ENCODE data around the gene ZBTB39.
A peak's percentile ranks its signal among the peaks of the same experiment; 100 is the strongest.
"Not testable (repeated sequence)": the region's sequence is repeated elsewhere in the genome, so short reads cannot be mapped to it uniquely, and the experiment has no call there.

The ZBTB39 gene

DNA sequence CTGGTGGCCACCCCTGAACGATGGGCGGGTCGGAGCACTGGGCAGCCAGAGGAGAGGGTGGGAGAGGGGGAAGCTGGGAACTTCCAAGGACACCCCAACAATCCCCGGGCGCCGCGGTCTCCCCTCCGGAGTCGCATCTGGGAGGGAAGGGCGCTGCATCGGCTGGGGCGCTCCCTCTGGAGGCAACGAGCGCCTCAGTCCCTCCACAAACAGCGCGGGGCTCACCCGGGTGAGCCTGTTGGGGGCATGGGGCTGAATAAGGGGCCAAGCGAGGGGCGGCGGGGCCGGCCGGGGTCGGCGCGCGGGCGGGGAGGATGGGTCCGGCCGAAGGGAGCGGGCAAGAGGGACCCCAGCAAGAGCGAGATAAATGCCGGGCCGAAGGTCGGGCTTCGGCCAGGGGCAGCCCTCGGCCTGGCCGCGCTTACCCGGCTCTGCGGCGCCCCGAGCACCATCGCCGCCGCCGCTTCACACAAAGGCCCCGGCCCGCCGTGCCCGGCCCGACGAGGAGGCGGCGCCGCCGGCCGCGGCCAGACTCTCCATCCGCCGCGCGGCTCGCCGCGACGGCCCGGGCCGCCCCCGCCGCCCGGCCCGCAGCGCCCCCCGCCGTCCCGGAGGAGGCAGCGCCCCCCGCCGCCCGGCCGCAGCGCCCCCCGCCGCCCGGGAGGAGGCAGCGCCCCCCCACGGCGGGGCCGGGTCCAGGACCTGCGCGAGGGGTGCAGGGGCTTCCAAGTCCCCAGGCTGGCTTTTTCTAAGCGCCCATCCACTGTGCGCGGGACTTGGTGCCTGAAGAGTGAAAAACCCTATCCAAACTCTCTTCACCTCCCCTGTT lies at the start of gene ZBTB39:
Gene ZBTB39 (minus strand): TSS at position 567 of the 829 bp plus-strand sequence. CDS start 1,629 bp downstream, outside the sequence.
- peak within 1 kb of the TSS; percentile 81 for H3K4me3 ChIP-seq (ENCODE audit: low read length)
- no peak for DNase-seq (ENCODE audit: low read depth)
- TF ChIP-seq, protein P1, sequence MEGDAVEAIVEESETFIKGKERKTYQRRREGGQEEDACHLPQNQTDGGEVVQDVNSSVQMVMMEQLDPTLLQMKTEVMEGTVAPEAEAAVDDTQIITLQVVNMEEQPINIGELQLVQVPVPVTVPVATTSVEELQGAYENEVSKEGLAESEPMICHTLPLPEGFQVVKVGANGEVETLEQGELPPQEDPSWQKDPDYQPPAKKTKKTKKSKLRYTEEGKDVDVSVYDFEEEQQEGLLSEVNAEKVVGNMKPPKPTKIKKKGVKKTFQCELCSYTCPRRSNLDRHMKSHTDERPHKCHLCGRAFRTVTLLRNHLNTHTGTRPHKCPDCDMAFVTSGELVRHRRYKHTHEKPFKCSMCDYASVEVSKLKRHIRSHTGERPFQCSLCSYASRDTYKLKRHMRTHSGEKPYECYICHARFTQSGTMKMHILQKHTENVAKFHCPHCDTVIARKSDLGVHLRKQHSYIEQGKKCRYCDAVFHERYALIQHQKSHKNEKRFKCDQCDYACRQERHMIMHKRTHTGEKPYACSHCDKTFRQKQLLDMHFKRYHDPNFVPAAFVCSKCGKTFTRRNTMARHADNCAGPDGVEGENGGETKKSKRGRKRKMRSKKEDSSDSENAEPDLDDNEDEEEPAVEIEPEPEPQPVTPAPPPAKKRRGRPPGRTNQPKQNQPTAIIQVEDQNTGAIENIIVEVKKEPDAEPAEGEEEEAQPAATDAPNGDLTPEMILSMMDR (conservative IDR thresholded peaks at IDR 0.05; ENCODE audit: low read depth, low read length): peak; percentile 42

DNA sequence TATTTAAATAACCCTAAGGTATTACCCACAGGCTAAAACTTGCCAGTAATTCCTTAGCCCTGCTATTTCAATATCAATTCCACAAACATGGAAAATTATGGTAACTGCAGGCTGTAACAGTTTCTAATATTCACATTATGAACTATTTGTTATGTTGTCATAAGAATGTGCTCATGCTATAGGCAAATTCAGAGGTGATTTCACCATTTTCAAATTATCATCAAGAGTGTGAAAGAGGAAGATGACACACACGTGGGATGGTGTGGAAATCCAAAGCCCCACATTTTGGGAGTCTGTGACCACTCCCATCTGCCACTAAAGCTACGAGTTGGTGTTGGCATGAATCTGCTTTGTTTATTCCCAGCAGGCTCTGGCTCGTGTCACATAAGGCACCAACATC lies 49.5 kb upstream of the ZBTB39 start:
- TF ChIP-seq, protein P1 (conservative IDR thresholded peaks at IDR 0.05; ENCODE audit: low read depth, low read length): no peak
- DNase-seq (ENCODE audit: low read depth): no peak
- H3K4me3 ChIP-seq (ENCODE audit: low read length): no peak overlapping the region

- H3K4me3 ChIP-seq (ENCODE audit: low read length): not testable (repeated sequence)
Measured at GRCh38 chr12:57053901-57054300, 47.6 kb upstream of the ZBTB39 start.

GRCh38 chr12:57053146-57053545 lies 46.8 kb upstream of the ZBTB39 start:
- not testable (repeated sequence) for H3K4me3 ChIP-seq (ENCODE audit: low read length); DNase-seq (ENCODE audit: low read depth)

More at GRCh38 chr12:57053901-57054300, 47.6 kb upstream of the ZBTB39 start:
- not testable (repeated sequence) for DNase-seq (ENCODE audit: low read depth)

GRCh38 chr12:57051011-57051410 lies 44.7 kb upstream of the ZBTB39 start:
- DNase-seq (ENCODE audit: low read depth): no peak
- no peak overlapping the region for H3K4me3 ChIP-seq (ENCODE audit: low read length)
- TF ChIP-seq, protein P1 (conservative IDR thresholded peaks at IDR 0.05; ENCODE audit: low read depth, low read length): no peak

- no peak for DNase-seq (ENCODE audit: low read depth)
- H3K4me3 ChIP-seq (ENCODE audit: low read length): no peak within 1 kb of the TSS
- TF ChIP-seq, protein P1 (conservative IDR thresholded peaks at IDR 0.05; ENCODE audit: low read depth, low read length): no peak
Measured at GRCh38 chr12:57049890-57050289, 43.5 kb upstream of the ZBTB39 start, which contains the start of gene MYO1A. Gene MYO1A, minus strand, starts transcription at chr12:57050129. Its CDS starts 1,806 bp downstream, at chr12:57048323.

GRCh38 chr12:57049119-57049446 lies 42.7 kb upstream of the ZBTB39 start:
- TF ChIP-seq, protein P1 (conservative IDR thresholded peaks at IDR 0.05; ENCODE audit: low read depth, low read length): no peak
- no peak overlapping the region for H3K4me3 ChIP-seq (ENCODE audit: low read length)
- DNase-seq (ENCODE audit: low read depth): no peak

DNA sequence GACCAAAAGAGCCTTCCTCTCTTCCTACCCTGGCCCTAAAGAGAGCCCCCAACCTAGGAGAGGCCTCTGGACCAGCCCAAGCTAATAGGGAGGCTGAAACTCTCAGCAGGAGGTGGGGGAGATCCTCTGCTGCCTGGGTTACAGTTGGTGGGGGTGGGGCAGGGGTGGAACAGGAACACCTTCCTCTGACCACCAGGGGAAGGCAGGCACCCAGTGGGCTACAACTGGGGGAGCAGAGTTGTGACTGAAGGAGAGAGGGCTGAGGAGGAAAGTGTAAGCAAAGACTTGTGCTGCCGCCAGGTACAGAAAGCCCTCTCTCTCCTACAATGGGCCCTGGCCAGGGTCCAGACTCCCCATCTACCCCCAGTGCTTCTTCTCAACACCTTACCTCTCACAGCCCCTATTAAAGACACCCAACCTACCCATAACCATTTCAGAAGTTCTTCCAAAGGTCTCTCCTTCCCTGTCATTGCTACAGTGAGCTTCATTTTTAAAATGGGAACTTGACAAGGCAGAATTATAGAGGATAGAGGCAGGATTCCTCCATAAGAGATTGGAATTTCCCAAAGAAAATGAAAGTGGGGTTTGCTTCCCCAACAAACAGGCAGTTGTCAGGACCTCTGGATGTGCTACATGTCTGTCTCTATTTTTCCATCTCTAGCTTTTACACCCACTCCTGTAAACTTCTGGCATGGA lies 42.2 kb upstream of the ZBTB39 start:
- H3K4me3 ChIP-seq (ENCODE audit: low read length): no peak overlapping the region
- DNase-seq (ENCODE audit: low read depth): no peak
- TF ChIP-seq, protein P1 (conservative IDR thresholded peaks at IDR 0.05; ENCODE audit: low read depth, low read length): no peak

All from retinal pigment epithelial cell (primary cell).